HepG2 (cell line): ENCODE measurements around the gene LYST. TPM values are rescaled to one million over a fixed set of nuclear protein-coding genes. Genes with fewer than 3 reads are reported as not detected.

Experiments
- CHCHD3 ChIP-seq: sonication (generic); formaldehyde crosslinking; IDR thresholded peaks from 2 replicates; pipeline ENCODE4 v1.8.0; 2022; ENCODE audit warnings: mild to moderate bottlenecking, missing genetic modification reagents, moderate library complexity
- GATA4 ChIP-seq: sonication (generic); IDR thresholded peaks from 2 replicates; pipeline ENCODE4 v1.6.1; 2016; ENCODE audit warnings: antibody characterized with exemption, low read depth, borderline replicate concordance
- GATAD1 ChIP-seq: IDR thresholded peaks from 2 replicates; pipeline ENCODE4 v1.6.1; 2016; ENCODE audit warnings: missing genetic modification reagents, missing compliant biosample characterization
- ONECUT2 ChIP-seq: sonication (generic); formaldehyde crosslinking; IDR thresholded peaks from 2 replicates; pipeline ENCODE4 v1.4.0; 2020; ENCODE audit warnings: missing genetic modification reagents
- PITX1 ChIP-seq: sonication (generic); formaldehyde crosslinking; IDR thresholded peaks from 2 replicates; pipeline ENCODE4 v1.5.1; 2020; ENCODE audit warnings: mild to moderate bottlenecking, missing genetic modification reagents
- RFX3 ChIP-seq: IDR thresholded peaks from 2 replicates; pipeline ENCODE4 v1.6.1; 2016; ENCODE audit warnings: missing biosample characterization, missing genetic modification reagents
- SAP130 ChIP-seq: IDR thresholded peaks from 2 replicates; pipeline ENCODE4 v1.6.1; 2016; ENCODE audit warnings: low read depth
- SRF ChIP-seq: IDR thresholded peaks from 2 replicates; pipeline ENCODE4 v1.6.1; 2011; ENCODE audit warnings: mild to moderate bottlenecking, low read depth, low read length, moderate library complexity
- SRSF4 ChIP-seq: fragments of 200-400 bp; formaldehyde crosslinking; IDR thresholded peaks from one replicate; pipeline ENCODE4 v1.6.1; 2018; ENCODE audit warnings: mild to moderate bottlenecking, low read depth, low read length, moderate library complexity; ENCODE audit not compliant: poor library complexity, severe bottlenecking
- ZKSCAN1 ChIP-seq: fragments of 150-350 bp; IDR thresholded peaks from 2 replicates; pipeline ENCODE4 v1.6.1; 2014; ENCODE audit warnings: low read length
- ZMYM3 ChIP-seq: sonication (generic); formaldehyde crosslinking; IDR thresholded peaks from 2 replicates; pipeline ENCODE4 v1.5.1; 2020; ENCODE audit warnings: mild to moderate bottlenecking, missing genetic modification reagents
- ZNF121 ChIP-seq: sonication (generic); formaldehyde crosslinking; IDR thresholded peaks from 2 replicates; pipeline ENCODE4 v1.5.0; 2020; ENCODE audit warnings: mild to moderate bottlenecking, missing genetic modification reagents
- ZNF260 ChIP-seq: sonication (generic); formaldehyde crosslinking; IDR thresholded peaks from 2 replicates; pipeline ENCODE4 v1.4.0; 2020; ENCODE audit warnings: missing genetic modification reagents, low read depth, mild to moderate bottlenecking, borderline replicate concordance
- ZNF350 ChIP-seq: sonication (generic); formaldehyde crosslinking; IDR thresholded peaks from 2 replicates; pipeline ENCODE4 v1.4.0; 2020; ENCODE audit warnings: mild to moderate bottlenecking, low read depth, missing genetic modification reagents, borderline replicate concordance
- ZSCAN30 ChIP-seq: sonication (generic); formaldehyde crosslinking; IDR thresholded peaks from 2 replicates; pipeline ENCODE4 v1.5.0; 2020; ENCODE audit warnings: mild to moderate bottlenecking, missing genetic modification reagents
- polyA plus RNA-seq, 8 experiments: library from polyadenylated mRNA; depleted of rRNA in 3 of 8; stranded (reverse) in 7 of 8; unstranded in 1 of 8; fragments of >200 nt; fragmentation: Illumina TruSeq in 4 of 8; extraction: Trizol in 4 of 8; gene quantifications; 2 replicates each; pipeline versions ENCODE4 v1.2.1 to v1.2.3, GENCODE V29; 2011 to 2016; ENCODE audit warnings: low read depth in 4 of 8, missing spikeins in 1 of 8, mixed read lengths in 1 of 8; ENCODE audit not compliant: insufficient read depth in 1 of 8
- total RNA-seq, 5 experiments: library from RNA; depleted of rRNA; stranded (reverse); fragments of >200 nt; fragmentation: Illumina TruSeq; extraction: Trizol; gene quantifications; 2 replicates each; pipeline ENCODE4 v1.2.3, GENCODE V29; 2016; ENCODE audit warnings: low read depth in 1 of 5
- TF ChIP-seq, protein P1 (sequence below): sonication (generic); formaldehyde crosslinking; conservative IDR thresholded peaks from 2 replicates; pipeline ENCODE4 v1.4.0; 2020; ENCODE audit warnings: missing genetic modification reagents
- TF ChIP-seq, protein P2 (sequence below): sonication (generic); IDR thresholded peaks from 2 replicates; pipeline ENCODE4 v1.6.1; 2016; ENCODE audit warnings: low read depth, borderline replicate concordance
- TF ChIP-seq, protein P3 (sequence below): IDR thresholded peaks from 2 replicates; pipeline ENCODE4 v1.6.1; 2016
- TF ChIP-seq, protein P4 (sequence below): sonication (generic); formaldehyde crosslinking; IDR thresholded peaks from 2 replicates; pipeline ENCODE4 v1.4.0; 2020; ENCODE audit warnings: mild to moderate bottlenecking, missing genetic modification reagents, borderline replicate concordance
- TF ChIP-seq, protein P5 (sequence below): sonication (generic); formaldehyde crosslinking; IDR thresholded peaks from 2 replicates; pipeline ENCODE4 v1.4.0; 2020; ENCODE audit warnings: mild to moderate bottlenecking, missing genetic modification reagents
- TF ChIP-seq, protein P6 (sequence below), 2 experiments: sonication (generic) in 1 of 2; formaldehyde crosslinking in 1 of 2; IDR thresholded peaks; 2 replicates each; pipeline versions ENCODE4 v1.4.0 to v1.6.1; 2016 to 2020; ENCODE audit warnings: borderline replicate concordance in 1 of 2, low read depth in 1 of 2, mild to moderate bottlenecking in 1 of 2, missing genetic modification reagents in 1 of 2

LYST gene
- total and polyA plus RNA-seq, 2 of the 13 experiments (the other 11 are each of a cell fraction or from before 2014, with no cell fraction given): 0.91 to 2.5 TPM

DNA sequence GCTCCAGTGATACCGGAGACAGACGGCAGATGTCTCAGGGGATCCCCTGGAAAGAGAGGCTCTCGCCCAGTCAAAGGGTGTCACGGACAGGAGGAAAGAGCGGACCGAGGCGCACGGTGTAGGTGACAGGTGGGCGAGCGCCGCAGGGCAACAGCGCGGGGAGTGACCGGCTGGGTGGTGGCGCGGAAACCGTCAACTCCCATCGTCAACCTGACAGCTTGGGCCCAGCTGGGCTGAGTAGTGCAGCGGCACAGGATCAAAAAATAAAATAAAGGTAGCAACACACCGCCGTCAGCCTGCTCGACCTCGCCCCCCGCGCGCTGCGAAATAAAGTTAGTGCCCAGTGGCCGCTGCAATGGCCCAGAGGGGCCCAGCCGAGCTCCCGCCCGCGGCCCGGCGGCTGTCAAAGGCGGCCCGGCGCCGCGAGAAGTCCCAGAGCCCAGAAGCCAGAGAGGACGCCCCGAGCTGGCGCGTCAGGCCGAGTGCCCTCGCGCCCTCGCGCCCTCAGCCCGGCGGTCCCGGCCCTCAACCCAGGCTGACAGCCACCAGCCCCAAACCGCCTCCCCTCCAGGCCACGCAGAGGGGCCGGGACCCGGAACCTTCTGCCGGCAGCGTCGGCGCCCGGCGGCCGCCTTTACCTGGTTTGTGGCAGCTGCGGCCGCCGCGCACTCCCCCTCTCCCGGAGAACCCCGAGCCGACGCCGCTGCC is at the start of gene LYST (continued):
- TF ChIP-seq, protein P1, sequence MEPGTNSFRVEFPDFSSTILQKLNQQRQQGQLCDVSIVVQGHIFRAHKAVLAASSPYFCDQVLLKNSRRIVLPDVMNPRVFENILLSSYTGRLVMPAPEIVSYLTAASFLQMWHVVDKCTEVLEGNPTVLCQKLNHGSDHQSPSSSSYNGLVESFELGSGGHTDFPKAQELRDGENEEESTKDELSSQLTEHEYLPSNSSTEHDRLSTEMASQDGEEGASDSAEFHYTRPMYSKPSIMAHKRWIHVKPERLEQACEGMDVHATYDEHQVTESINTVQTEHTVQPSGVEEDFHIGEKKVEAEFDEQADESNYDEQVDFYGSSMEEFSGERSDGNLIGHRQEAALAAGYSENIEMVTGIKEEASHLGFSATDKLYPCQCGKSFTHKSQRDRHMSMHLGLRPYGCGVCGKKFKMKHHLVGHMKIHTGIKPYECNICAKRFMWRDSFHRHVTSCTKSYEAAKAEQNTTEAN (CRISPR knock-in tag): no peak
- TF ChIP-seq SAP130 (CRISPR knock-in tag) (peak; percentile 49), ZNF121 (no peak), ZNF350 (peak; percentile 14; the same call in 1 of the 2 replicates), ZMYM3 (CRISPR knock-in tag) (no peak), GATA4 (no peak), GATAD1 (no peak), PITX1 (CRISPR knock-in tag) (no peak), ZKSCAN1 (no peak), SRF (no peak), ONECUT2 (CRISPR knock-in tag) (no peak), RFX3 (CRISPR knock-in tag) (no peak), CHCHD3 (CRISPR knock-in tag) (no peak), ZNF260 (CRISPR knock-in tag) (no peak), SRSF4 (no peak), ZSCAN30 (CRISPR knock-in tag) (0 out of 2 replicates have a peak, but pooled peaks have one; percentile 45)
- TF ChIP-seq, protein P2, sequence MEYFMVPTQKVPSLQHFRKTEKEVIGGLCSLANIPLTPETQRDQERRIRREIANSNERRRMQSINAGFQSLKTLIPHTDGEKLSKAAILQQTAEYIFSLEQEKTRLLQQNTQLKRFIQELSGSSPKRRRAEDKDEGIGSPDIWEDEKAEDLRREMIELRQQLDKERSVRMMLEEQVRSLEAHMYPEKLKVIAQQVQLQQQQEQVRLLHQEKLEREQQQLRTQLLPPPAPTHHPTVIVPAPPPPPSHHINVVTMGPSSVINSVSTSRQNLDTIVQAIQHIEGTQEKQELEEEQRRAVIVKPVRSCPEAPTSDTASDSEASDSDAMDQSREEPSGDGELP: peak; percentile 52; the same call in 1 of the 2 replicates
- TF ChIP-seq, protein P3, sequence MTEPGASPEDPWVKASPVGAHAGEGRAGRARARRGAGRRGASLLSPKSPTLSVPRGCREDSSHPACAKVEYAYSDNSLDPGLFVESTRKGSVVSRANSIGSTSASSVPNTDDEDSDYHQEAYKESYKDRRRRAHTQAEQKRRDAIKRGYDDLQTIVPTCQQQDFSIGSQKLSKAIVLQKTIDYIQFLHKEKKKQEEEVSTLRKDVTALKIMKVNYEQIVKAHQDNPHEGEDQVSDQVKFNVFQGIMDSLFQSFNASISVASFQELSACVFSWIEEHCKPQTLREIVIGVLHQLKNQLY (CRISPR knock-in tag): no peak
- TF ChIP-seq, protein P4, sequence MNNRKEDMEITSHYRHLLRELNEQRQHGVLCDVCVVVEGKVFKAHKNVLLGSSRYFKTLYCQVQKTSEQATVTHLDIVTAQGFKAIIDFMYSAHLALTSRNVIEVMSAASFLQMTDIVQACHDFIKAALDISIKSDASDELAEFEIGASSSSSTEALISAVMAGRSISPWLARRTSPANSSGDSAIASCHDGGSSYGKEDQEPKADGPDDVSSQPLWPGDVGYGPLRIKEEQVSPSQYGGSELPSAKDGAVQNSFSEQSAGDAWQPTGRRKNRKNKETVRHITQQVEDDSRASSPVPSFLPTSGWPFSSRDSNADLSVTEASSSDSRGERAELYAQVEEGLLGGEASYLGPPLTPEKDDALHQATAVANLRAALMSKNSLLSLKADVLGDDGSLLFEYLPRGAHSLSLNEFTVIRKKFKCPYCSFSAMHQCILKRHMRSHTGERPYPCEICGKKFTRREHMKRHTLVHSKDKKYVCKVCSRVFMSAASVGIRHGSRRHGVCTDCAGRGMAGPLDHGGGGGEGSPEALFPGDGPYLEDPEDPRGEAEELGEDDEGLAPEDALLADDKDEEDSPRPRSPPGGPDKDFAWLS (CRISPR knock-in tag): no peak
- TF ChIP-seq, protein P5, sequence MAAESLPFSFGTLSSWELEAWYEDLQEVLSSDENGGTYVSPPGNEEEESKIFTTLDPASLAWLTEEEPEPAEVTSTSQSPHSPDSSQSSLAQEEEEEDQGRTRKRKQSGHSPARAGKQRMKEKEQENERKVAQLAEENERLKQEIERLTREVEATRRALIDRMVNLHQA (CRISPR knock-in tag): no peak
- TF ChIP-seq, protein P6, sequence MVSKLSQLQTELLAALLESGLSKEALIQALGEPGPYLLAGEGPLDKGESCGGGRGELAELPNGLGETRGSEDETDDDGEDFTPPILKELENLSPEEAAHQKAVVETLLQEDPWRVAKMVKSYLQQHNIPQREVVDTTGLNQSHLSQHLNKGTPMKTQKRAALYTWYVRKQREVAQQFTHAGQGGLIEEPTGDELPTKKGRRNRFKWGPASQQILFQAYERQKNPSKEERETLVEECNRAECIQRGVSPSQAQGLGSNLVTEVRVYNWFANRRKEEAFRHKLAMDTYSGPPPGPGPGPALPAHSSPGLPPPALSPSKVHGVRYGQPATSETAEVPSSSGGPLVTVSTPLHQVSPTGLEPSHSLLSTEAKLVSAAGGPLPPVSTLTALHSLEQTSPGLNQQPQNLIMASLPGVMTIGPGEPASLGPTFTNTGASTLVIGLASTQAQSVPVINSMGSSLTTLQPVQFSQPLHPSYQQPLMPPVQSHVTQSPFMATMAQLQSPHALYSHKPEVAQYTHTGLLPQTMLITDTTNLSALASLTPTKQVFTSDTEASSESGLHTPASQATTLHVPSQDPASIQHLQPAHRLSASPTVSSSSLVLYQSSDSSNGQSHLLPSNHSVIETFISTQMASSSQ (IDR thresholded peaks at IDR 0.05; ENCODE audit: low read depth): no peak
- TF ChIP-seq, protein P6 (CRISPR knock-in tag; IDR thresholded peaks at IDR 0.05; ENCODE audit: borderline replicate concordance): no peak
